HG03457 (cell line): ENCODE measurements around the gene CATSPER2.
"Not testable (repeated sequence)": the region's sequence is repeated elsewhere in the genome, so short reads cannot be mapped to it uniquely, and the experiment has no call there.

ENCODE experiments used
- ATAC-seq: cut with Tn5 transposase; IDR thresholded peaks from one replicate; pipeline ENCODE4 v1.9.1; 2021; ENCODE audit warnings: moderate number of reproducible peaks; ENCODE audit not compliant: unreplicated experiment

Gene CATSPER2

DNA sequence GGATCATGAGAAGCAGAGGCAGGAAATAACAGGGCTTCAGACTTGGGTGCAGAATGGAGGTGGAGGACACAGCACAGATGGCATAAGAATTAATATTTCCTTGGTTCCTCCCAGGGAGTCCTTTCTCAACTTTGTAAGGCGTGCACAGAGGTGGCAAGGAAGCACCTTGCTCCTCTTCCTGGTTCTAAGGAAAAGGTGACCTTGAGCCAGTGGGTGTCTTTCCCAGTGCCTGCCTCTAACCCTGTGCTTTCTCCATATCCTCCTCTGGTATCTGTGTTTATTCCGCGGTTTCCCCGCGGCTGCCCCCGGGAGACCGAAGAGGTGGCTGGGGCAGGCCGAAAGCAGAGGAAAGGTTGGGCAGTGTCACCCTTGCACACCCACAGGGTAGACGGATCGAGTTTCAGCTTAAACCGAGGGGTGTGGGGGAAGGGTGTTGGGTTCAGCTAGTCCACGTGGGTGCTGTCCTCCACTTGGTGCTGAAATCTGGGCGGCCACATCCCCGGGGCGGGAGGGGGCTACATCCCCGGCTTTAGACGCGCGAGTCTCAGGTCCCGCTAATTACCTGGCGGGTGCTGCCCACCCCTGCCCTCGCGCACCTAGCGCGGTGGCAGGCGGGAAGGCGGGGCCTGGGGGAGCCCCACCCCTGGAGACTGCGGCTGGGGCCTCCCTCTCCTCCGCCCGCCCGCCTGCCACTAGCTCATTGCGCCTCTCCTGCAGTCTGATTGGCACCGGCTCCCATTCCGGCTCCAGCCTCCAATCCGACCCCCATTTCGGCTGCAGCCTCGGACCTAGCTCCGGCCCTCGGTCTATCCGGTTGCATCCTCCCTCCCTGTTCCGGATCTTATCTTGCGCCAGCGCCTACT, 55.1 kb downstream of the CATSPER2 start, which contains the start of gene CKMT1B:
Gene CKMT1B (plus strand): TSS at position 700 of the 863 bp plus-strand sequence. CDS start 192 bp downstream, outside the sequence.
- not testable (repeated sequence) for ATAC-seq

DNA sequence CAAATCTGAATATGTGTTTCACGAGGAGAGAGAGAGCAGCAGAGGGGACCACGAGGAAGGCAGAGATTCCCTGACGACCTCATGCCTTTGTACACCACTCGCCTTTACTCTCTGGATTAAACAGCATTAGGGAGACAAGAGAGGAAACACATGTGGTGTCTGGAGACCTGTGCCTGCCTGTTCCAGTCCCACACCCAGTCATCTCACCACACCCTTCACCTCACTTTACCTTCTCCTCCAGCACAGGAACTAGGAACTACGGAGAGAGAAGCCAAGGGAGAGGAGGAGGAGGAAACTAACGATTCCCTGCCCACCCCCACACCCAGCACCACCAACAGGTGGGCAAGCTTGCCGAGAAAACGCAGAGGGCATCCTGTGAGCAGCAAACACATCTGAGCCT, 55.8 kb downstream of the CATSPER2 start:
- ATAC-seq = not testable (repeated sequence)

DNA sequence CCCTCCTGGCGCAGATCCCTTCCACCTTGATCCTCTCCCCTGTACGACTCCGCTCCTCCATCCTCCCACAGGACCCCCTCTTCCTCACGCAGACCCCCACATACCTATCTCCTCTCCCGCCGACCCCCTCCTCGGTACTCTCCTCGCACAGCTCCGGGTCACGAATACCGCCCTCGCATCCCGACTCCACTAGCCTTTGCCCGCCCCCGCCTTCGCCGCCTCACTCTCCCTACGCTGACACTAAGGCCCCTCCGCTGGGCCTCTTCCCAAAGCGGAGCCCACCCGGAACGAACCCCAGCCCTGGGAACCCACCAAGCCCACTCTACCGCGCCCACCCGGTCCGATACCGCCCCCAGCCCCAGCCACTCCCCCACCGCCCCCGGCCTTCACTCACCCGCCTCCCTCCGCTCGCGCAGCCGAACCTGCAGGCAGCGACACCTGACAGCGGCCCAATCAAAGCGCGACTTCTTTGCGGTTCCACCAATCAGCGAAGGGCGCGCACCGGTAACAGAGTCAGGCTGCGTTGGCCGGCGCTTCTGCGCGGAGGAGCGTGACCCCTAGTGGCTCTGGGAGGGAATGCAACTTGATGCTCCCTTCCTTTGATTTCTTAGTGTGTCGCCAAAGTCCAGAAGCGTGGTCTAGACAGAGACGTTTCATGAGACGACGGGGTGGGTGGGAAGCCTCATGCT, 58.7 kb downstream of the CATSPER2 start, which contains the start of gene PPIP5K1:
Gene PPIP5K1 (minus strand): TSS at position 431 of the 689 bp plus-strand sequence. CDS start 5,704 bp downstream, outside the sequence.
- peak; percentile 79 for ATAC-seq
